Measurements from ENCODE around the gene SLC17A5. TPM values are rescaled to one million over a fixed set of nuclear protein-coding genes. Genes with fewer than 3 reads are reported as not detected.
"Not testable (repeated sequence)": the region's sequence is repeated elsewhere in the genome, so short reads cannot be mapped to it uniquely, and the experiment has no call there.

Gene SLC17A5
- total RNA-seq, 2 experiments from 2014 or later: 5.0 to 5.7 TPM

DNA sequence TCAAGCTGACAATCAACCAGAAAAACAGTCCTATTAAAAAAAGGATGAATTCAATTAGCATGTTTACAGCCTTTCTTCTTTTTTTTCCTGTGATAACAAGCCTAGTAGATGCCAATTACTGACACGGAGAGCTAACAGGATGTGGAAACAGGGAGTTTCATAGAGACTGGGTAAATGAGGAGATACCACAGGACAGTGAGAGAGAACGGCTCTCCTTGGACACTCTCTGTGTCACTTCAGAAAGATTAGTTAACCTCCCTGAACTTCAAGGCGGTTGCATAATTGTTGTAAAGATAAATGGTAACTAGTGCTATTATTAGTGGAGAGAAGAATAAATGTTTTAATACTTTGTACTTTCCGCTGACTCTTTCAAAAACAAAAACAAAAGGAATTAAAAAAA, 14.8 kb downstream of the SLC17A5 start:
- ChIA-PET CTCF (interaction anchor here (1.8 kb wide), 1 partner anchor 14 kb away, joined by 9 read pairs; no protein-coding TSS in a partner anchor), POLR2A (no interaction called here)
- ATAC-seq (no peak), DNase-seq (no peak)
- H3K4me1 Mint-ChIP-seq (ENCODE audit: low read depth): no peaks in the 10 kb centered on the region
- H3K4me3 Mint-ChIP-seq: no peak overlapping the region
- peaks cover 31% of the 10 kb centered on the region for H3K36me3 Mint-ChIP-seq (ENCODE audit: low read depth)
- no peaks in the 10 kb centered on the region for H3K27me3 Mint-ChIP-seq (ENCODE audit: low read depth)
- no peaks in the 10 kb centered on the region for H3K9me3 Mint-ChIP-seq (ENCODE audit: insufficient read depth)
- no peak overlapping the region for H3K27ac Mint-ChIP-seq

GRCh38 chr6:73637404-73637803, 16.4 kb downstream of the SLC17A5 start:
- Mint-ChIP-seq H3K27me3 (ENCODE audit: low read depth) (no peaks in the 10 kb centered on the region), H3K9me3 (ENCODE audit: insufficient read depth) (no peaks in the 10 kb centered on the region), H3K27ac (no peak overlapping the region), H3K36me3 (ENCODE audit: low read depth) (peaks cover 30% of the 10 kb centered on the region), H3K4me1 (ENCODE audit: low read depth) (no peaks in the 10 kb centered on the region), H3K4me3 (no peak overlapping the region)
- no peak for DNase-seq
- ChIA-PET CTCF (interaction anchor here (1.2 to 1.5 kb wide), 3 partner anchors 15 to 122 kb away, joined by 3 to 4 read pairs (median 4); no protein-coding TSS in a partner anchor), POLR2A (no interaction called here)
- no peak for ATAC-seq

GRCh38 chr6:73636048-73636447, 17.7 kb downstream of the SLC17A5 start:
- no peaks in the 10 kb centered on the region for H3K4me1 Mint-ChIP-seq (ENCODE audit: low read depth)
- no peak for DNase-seq
- ChIA-PET POLR2A (no interaction called here), CTCF (interaction anchor here (1.5 kb wide), 1 partner anchor 16 kb away, joined by 4 read pairs; no protein-coding TSS in a partner anchor)
- peaks cover 34% of the 10 kb centered on the region for H3K36me3 Mint-ChIP-seq (ENCODE audit: low read depth)
- H3K4me3 Mint-ChIP-seq: no peak overlapping the region
- H3K9me3 Mint-ChIP-seq (ENCODE audit: insufficient read depth): no peaks in the 10 kb centered on the region
- no peaks in the 10 kb centered on the region for H3K27me3 Mint-ChIP-seq (ENCODE audit: low read depth)
- H3K27ac Mint-ChIP-seq: no peak overlapping the region
- ATAC-seq: no peak

- H3K27me3 Mint-ChIP-seq (ENCODE audit: low read depth): no peaks in the 10 kb centered on the region
- ChIA-PET POLR2A (interaction anchor here (1.1 to 1.3 kb wide), 2 partner anchors 20 to 112 kb away, joined by 3 to 4 read pairs; partner anchors contain the start of gene EEF1A1), CTCF (interaction anchor here (1.1 to 2.2 kb wide), 3 partner anchors 19 to 243 kb away, joined by 3 to 6 read pairs (median 5); no protein-coding TSS in a partner anchor)
- DNase-seq (no peak), ATAC-seq (no peak)
- no peaks in the 10 kb centered on the region for H3K4me1 Mint-ChIP-seq (ENCODE audit: low read depth)
- no peaks in the 10 kb centered on the region for H3K9me3 Mint-ChIP-seq (ENCODE audit: insufficient read depth)
- H3K4me3 Mint-ChIP-seq: no peak overlapping the region
- peaks cover 30% of the 10 kb centered on the region for H3K36me3 Mint-ChIP-seq (ENCODE audit: low read depth)
- no peak overlapping the region for H3K27ac Mint-ChIP-seq
These were observed 21.4 kb downstream of the SLC17A5 start for GRCh38 chr6:73632346-73632745.

GRCh38 chr6:73631849-73632248, 21.9 kb downstream of the SLC17A5 start:
- no peaks in the 10 kb centered on the region for H3K4me1 Mint-ChIP-seq (ENCODE audit: low read depth)
- no peak overlapping the region for H3K27ac Mint-ChIP-seq
- POLR2A ChIA-PET: interaction anchor here (1.3 kb wide), 1 partner anchor 111 kb away, joined by 4 read pairs; the partner anchor contains the start of gene EEF1A1
- no peaks in the 10 kb centered on the region for H3K9me3 Mint-ChIP-seq (ENCODE audit: insufficient read depth)
- peaks cover 30% of the 10 kb centered on the region for H3K36me3 Mint-ChIP-seq (ENCODE audit: low read depth)
- CTCF ChIA-PET: interaction anchor here (0.8 to 2.6 kb wide), 6 partner anchors 12 to 243 kb away, joined by 3 to 9 read pairs (median 6); no protein-coding TSS in a partner anchor
- no peak overlapping the region for H3K4me3 Mint-ChIP-seq
- no peak for ATAC-seq
- DNase-seq: no peak
- no peaks in the 10 kb centered on the region for H3K27me3 Mint-ChIP-seq (ENCODE audit: low read depth)

DNA sequence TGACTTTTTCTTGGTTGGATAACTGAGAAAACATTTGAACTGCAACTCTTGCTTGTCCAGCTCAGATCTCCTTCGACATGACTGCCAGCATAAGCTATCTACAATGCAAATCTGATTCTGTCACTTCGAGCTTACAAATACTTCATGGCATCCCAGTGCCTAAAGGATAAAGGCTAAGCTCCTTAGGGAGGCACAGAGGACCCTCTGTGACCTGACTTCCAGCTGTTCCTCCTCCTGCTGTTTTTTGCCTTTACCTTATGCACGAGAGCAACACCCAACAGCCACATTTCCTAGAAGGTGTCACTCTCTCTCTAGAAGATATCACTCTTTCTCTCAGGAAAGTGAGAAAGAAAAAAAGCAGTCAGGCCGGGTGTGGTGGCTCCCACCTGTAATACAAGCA, 23.4 kb downstream of the SLC17A5 start:
- Mint-ChIP-seq H3K27me3 (ENCODE audit: low read depth) (no peaks in the 10 kb centered on the region), H3K36me3 (ENCODE audit: low read depth) (peaks cover 27% of the 10 kb centered on the region), H3K9me3 (ENCODE audit: insufficient read depth) (no peaks in the 10 kb centered on the region), H3K4me3 (no peak overlapping the region), H3K4me1 (ENCODE audit: low read depth) (peaks cover 6% of the 10 kb centered on the region), H3K27ac (no peak overlapping the region)
- DNase-seq (no peak), ATAC-seq (no peak)
- ChIA-PET CTCF (interaction anchor here (2.6 kb wide), 2 partner anchors 20 to 22 kb away, joined by 8 to 9 read pairs; no protein-coding TSS in a partner anchor), POLR2A (interaction anchor here (0.8 kb wide), 1 partner anchor 110 kb away, joined by 3 read pairs; the partner anchor contains the start of gene EEF1A1)

DNA sequence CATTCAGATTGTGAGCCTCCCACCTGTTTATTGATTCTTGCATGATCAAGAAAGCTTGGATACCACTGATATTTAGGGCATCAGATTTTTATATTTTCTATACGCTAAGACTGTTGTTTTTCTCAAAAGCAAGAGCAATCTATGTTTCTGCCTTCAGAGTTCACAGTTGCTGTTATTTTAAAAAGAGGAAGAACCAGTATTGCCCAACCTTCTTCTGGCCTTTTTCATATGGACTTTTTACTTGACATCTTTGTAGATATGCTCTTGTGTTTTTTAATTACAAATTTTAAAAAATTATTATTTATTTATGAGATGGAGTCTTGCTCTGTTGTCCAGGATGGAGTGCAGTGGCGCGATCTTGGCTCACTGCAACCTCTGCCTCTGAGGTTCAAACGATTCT, 28.9 kb downstream of the SLC17A5 start:
- CTCF ChIA-PET: no interaction called here
- Mint-ChIP-seq H3K9me3 (ENCODE audit: insufficient read depth) (no peaks in the 10 kb centered on the region), H3K36me3 (ENCODE audit: low read depth) (peaks cover 7% of the 10 kb centered on the region), H3K27ac (no peak overlapping the region), H3K4me3 (no peak overlapping the region), H3K4me1 (ENCODE audit: low read depth) (peaks cover 9% of the 10 kb centered on the region), H3K27me3 (ENCODE audit: low read depth) (no peaks in the 10 kb centered on the region)
- DNase-seq: no peak
- ATAC-seq: no peak
- POLR2A ChIA-PET: no interaction called here

- POLR2A ChIA-PET; ATAC-seq; H3K9me3 Mint-ChIP-seq (ENCODE audit: insufficient read depth); DNase-seq; H3K27ac Mint-ChIP-seq; H3K27me3 Mint-ChIP-seq (ENCODE audit: low read depth); CTCF ChIA-PET; H3K4me1 Mint-ChIP-seq (ENCODE audit: low read depth); H3K36me3 Mint-ChIP-seq (ENCODE audit: low read depth); H3K4me3 Mint-ChIP-seq: not testable (repeated sequence)
These were observed 30.3 kb downstream of the SLC17A5 start for GRCh38 chr6:73623480-73623879.

GRCh38 chr6:73618082-73618481, 35.7 kb downstream of the SLC17A5 start:
- CTCF ChIA-PET; H3K4me3 Mint-ChIP-seq; H3K4me1 Mint-ChIP-seq (ENCODE audit: low read depth); H3K27ac Mint-ChIP-seq; H3K36me3 Mint-ChIP-seq (ENCODE audit: low read depth); DNase-seq; POLR2A ChIA-PET; H3K27me3 Mint-ChIP-seq (ENCODE audit: low read depth); H3K9me3 Mint-ChIP-seq (ENCODE audit: insufficient read depth); ATAC-seq: not testable (repeated sequence)

GRCh38 chr6:73614802-73615201, 39.0 kb downstream of the SLC17A5 start:
- H3K4me1 Mint-ChIP-seq (ENCODE audit: low read depth): no peaks in the 10 kb centered on the region
- H3K9me3 Mint-ChIP-seq (ENCODE audit: insufficient read depth): no peaks in the 10 kb centered on the region
- ChIA-PET CTCF (interaction anchor here (1.5 to 2.9 kb wide), 2 partner anchors 38 to 100 kb away, joined by 4 to 9 read pairs; no protein-coding TSS in a partner anchor), POLR2A (interaction anchor here (0.9 kb wide), 1 partner anchor 95 kb away, joined by 3 read pairs; no protein-coding TSS in a partner anchor)
- no peak overlapping the region for H3K27ac Mint-ChIP-seq
- peaks cover 9% of the 10 kb centered on the region for H3K36me3 Mint-ChIP-seq (ENCODE audit: low read depth)
- H3K4me3 Mint-ChIP-seq: no peak overlapping the region
- H3K27me3 Mint-ChIP-seq (ENCODE audit: low read depth): no peaks in the 10 kb centered on the region
- ATAC-seq (no peak), DNase-seq (no peak)

- H3K4me1 Mint-ChIP-seq (ENCODE audit: low read depth): no peaks in the 10 kb centered on the region
- H3K4me3 Mint-ChIP-seq: no peak overlapping the region
- ChIA-PET CTCF (interaction anchor here (1.5 to 10.4 kb wide), 2 partner anchors 39 to 99 kb away, joined by 4 to 157 read pairs; no protein-coding TSS in a partner anchor), POLR2A (interaction anchor here (0.9 kb wide), 1 partner anchor 94 kb away, joined by 3 read pairs; no protein-coding TSS in a partner anchor)
- H3K9me3 Mint-ChIP-seq (ENCODE audit: insufficient read depth): no peaks in the 10 kb centered on the region
- H3K36me3 Mint-ChIP-seq (ENCODE audit: low read depth): peaks cover 15% of the 10 kb centered on the region
- no peak overlapping the region for H3K27ac Mint-ChIP-seq
- DNase-seq: no peak
- no peaks in the 10 kb centered on the region for H3K27me3 Mint-ChIP-seq (ENCODE audit: low read depth)
- ATAC-seq: no peak
These were observed 39.8 kb downstream of the SLC17A5 start for GRCh38 chr6:73613806-73614536.

DNA sequence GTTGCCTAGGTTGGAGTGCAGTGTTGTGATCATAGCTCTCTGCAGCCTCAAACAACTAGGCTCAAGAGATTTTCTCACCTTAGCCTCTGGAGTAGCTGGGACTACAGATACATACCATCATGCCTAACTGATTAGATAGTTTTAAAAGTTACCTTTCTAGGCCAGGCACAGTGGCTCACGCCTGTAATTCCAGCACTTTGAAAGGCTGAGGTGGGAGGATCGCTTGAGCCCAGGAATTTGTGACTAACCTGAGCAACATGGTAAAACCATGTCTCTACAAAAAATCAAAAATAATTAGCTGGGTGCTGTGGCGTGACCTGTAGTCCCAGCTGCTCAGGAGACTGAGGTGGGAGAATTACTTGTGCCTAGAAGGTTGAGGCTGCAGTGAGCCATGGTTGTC, 41.2 kb downstream of the SLC17A5 start:
- Mint-ChIP-seq H3K36me3 (ENCODE audit: low read depth) (peaks cover 25% of the 10 kb centered on the region), H3K27ac (no peak overlapping the region), H3K4me1 (ENCODE audit: low read depth) (no peaks in the 10 kb centered on the region), H3K27me3 (ENCODE audit: low read depth) (no peaks in the 10 kb centered on the region), H3K9me3 (ENCODE audit: insufficient read depth) (no peaks in the 10 kb centered on the region), H3K4me3 (no peak overlapping the region)
- ATAC-seq (no peak), DNase-seq (no peak)
- ChIA-PET CTCF (interaction anchor here (0.6 to 10.4 kb wide), 6 partner anchors 16 to 181 kb away, joined by 3 to 157 read pairs (median 4); partner anchors contain the start of gene EEF1A1), POLR2A (interaction anchor here (1.3 to 8.7 kb wide), 2 partner anchors 27 to 95 kb away, joined by 5 to 122 read pairs; partner anchors contain the start of gene EEF1A1)
